MM.1S (cell line): ENCODE measurements around the gene PSPN.

Experiments used
- DNase-seq: peaks from one replicate; pipeline ENCODE4 v3.0.0-alpha.2; 2015
- H2AFZ ChIP-seq: fragments of 300-600 bp; sonication (generic); 2 replicates; pipeline ENCODE4 v1.6.0; 2016; ENCODE audit warnings: antibody characterized with exemption, low read length
- H3F3A ChIP-seq: fragments of 300-600 bp; sonication (generic); 2 replicates; pipeline ENCODE4 v1.6.1; 2016; ENCODE audit warnings: mild to moderate bottlenecking, antibody characterized with exemption, low read length, moderate library complexity, mixed read lengths; ENCODE audit not compliant: insufficient read depth
- H3K27ac ChIP-seq: fragments of 300-600 bp; sonication (generic); 2 replicates; pipeline ENCODE4 v1.5.1; 2016; ENCODE audit warnings: mild to moderate bottlenecking, low read length
- H3K27me3 ChIP-seq: fragments of 300-600 bp; sonication (generic); replicated peaks from 2 replicates; pipeline ENCODE4 v1.6.0; 2016; ENCODE audit warnings: low read length; ENCODE audit not compliant: insufficient read depth
- H3K36me3 ChIP-seq: fragments of 300-600 bp; sonication (generic); replicated peaks from 2 replicates; pipeline ENCODE4 v1.6.1; 2016; ENCODE audit warnings: mild to moderate bottlenecking, low read length, mixed read lengths; ENCODE audit not compliant: insufficient read depth
- H3K4me1 ChIP-seq: fragments of 300-600 bp; sonication (generic); 2 replicates; pipeline ENCODE4 v1.6.1; 2016; ENCODE audit warnings: low read length, mixed read lengths
- H3K4me2 ChIP-seq: fragments of 300-600 bp; sonication (generic); 2 replicates; pipeline ENCODE4 v1.6.0; 2016; ENCODE audit warnings: low read depth, low read length
- H3K4me3 ChIP-seq: fragments of 300-600 bp; sonication (generic); 2 replicates; pipeline ENCODE4 v1.5.1; 2016; ENCODE audit warnings: low read length, mixed read lengths
- H3K79me2 ChIP-seq: fragments of 300-600 bp; sonication (generic); 2 replicates; pipeline ENCODE4 v1.6.1; 2016; ENCODE audit warnings: mixed run types, low read length, mixed read lengths
- H3K9ac ChIP-seq: fragments of 300-600 bp; sonication (generic); 2 replicates; pipeline ENCODE4 v1.6.1; 2016; ENCODE audit warnings: low read length, mixed read lengths
- H3K9me2 ChIP-seq: fragments of 300-600 bp; sonication (generic); replicated peaks from 2 replicates; pipeline ENCODE4 v1.6.1; 2016; ENCODE audit warnings: mild to moderate bottlenecking, low read length, mixed read lengths; ENCODE audit not compliant: insufficient read depth
- H3K9me3 ChIP-seq: fragments of 300-600 bp; sonication (generic); replicated peaks from 2 replicates; pipeline ENCODE4 v1.6.1; 2016; ENCODE audit warnings: mild to moderate bottlenecking, low read length, mixed read lengths; ENCODE audit not compliant: insufficient read depth
- H4K20me1 ChIP-seq: fragments of 300-600 bp; sonication (generic); 2 replicates; pipeline ENCODE4 v1.6.1; 2016; ENCODE audit warnings: mild to moderate bottlenecking, low read length, moderate library complexity, mixed read lengths; ENCODE audit not compliant: insufficient read depth
- CTCF ChIP-seq: fragments of 300-600 bp; sonication (generic); IDR thresholded peaks from 2 replicates; pipeline ENCODE4 v1.5.1; 2016; ENCODE audit warnings: antibody characterized with exemption, low read length, mixed read lengths
- EZH2 ChIP-seq: fragments of 300-600 bp; sonication (generic); optimal IDR thresholded peaks from 2 replicates; pipeline ENCODE3; 2017; ENCODE audit warnings: low read depth, mild to moderate bottlenecking, antibody characterized with exemption, low read length, mixed read lengths
- EZH2phosphoT487 ChIP-seq: fragments of 300-600 bp; sonication (generic); IDR thresholded peaks from 2 replicates; pipeline ENCODE4 v1.6.1; 2018; ENCODE audit warnings: antibody characterized with exemption, low read length

The PSPN gene

GRCh38 chr19:6340493-6341201 is 35.1 kb downstream of the PSPN start:
- TF ChIP-seq EZH2 (no peak), EZH2phosphoT487 (no peak), CTCF (no peak)
- H3K4me1 ChIP-seq: no peaks in the 10 kb centered on the region
- no peak overlapping the region for H2AFZ ChIP-seq
- H3F3A ChIP-seq: no peaks in the 10 kb centered on the region
- H3K27me3 ChIP-seq: peaks cover 41% of the 10 kb centered on the region
- DNase-seq: no peak
- H3K79me2 ChIP-seq: no peaks in the 10 kb centered on the region
- H3K9me2 ChIP-seq: no peaks in the 10 kb centered on the region
- H3K9ac ChIP-seq: no peak overlapping the region
- no peak overlapping the region for H3K4me2 ChIP-seq
- no peak overlapping the region for H3K4me3 ChIP-seq
- no peaks in the 10 kb centered on the region for H4K20me1 ChIP-seq
- no peaks in the 10 kb centered on the region for H3K36me3 ChIP-seq
- H3K27ac ChIP-seq: no peak overlapping the region
- no peaks in the 10 kb centered on the region for H3K9me3 ChIP-seq

- TF ChIP-seq EZH2 (no peak), EZH2phosphoT487 (no peak), CTCF (no peak)
- Histone ChIP-seq H3K4me3 (no peak overlapping the region), H3K9me3 (no peaks in the 10 kb centered on the region), H3F3A (no peaks in the 10 kb centered on the region), H4K20me1 (no peaks in the 10 kb centered on the region), H3K27ac (no peak overlapping the region), H3K27me3 (peaks cover 69% of the 10 kb centered on the region), H2AFZ (no peak overlapping the region), H3K4me1 (no peaks in the 10 kb centered on the region), H3K9me2 (no peaks in the 10 kb centered on the region), H3K4me2 (no peak overlapping the region), H3K36me3 (no peaks in the 10 kb centered on the region), H3K9ac (no peak overlapping the region), H3K79me2 (no peaks in the 10 kb centered on the region)
- no peak for DNase-seq
These were observed 41.0 kb downstream of the PSPN start for GRCh38 chr19:6334490-6335285.

- no peak for DNase-seq
- Histone ChIP-seq H3K4me2 (no peak within 1 kb of the TSS), H3K9ac (no peak within 1 kb of the TSS)
These were observed 42.3 kb downstream of the PSPN start, which contains the start of gene ACER1 for GRCh38 chr19:6333439-6333838. TSS of gene ACER1 (minus strand) at chr19:6333612. CDS start at chr19:6333551, 61 bp downstream.

More at GRCh38 chr19:6333439-6333838, 42.3 kb downstream of the PSPN start, which contains the start of gene ACER1:
- H2AFZ ChIP-seq: no peak within 1 kb of the TSS
- H3K4me1 ChIP-seq: no peaks in the 10 kb centered on the region
- no peaks in the 10 kb centered on the region for H4K20me1 ChIP-seq
- H3K79me2 ChIP-seq: no peaks in the 10 kb centered on the region
- TF ChIP-seq EZH2phosphoT487 (no peak), CTCF (no peak), EZH2 (no peak)
- H3K9me3 ChIP-seq: no peaks in the 10 kb centered on the region
- H3K9me2 ChIP-seq: no peaks in the 10 kb centered on the region
- no peaks in the 10 kb centered on the region for H3K36me3 ChIP-seq
- H3F3A ChIP-seq: no peaks in the 10 kb centered on the region
- H3K27me3 ChIP-seq: peaks cover 81% of the 10 kb centered on the region
- H3K27ac ChIP-seq: no peak within 1 kb of the TSS
- no peak within 1 kb of the TSS for H3K4me3 ChIP-seq
